Smooth muscle cell (in vitro differentiated cells): ENCODE measurements around the gene SVIL. TPM values are rescaled to one million over a fixed set of nuclear protein-coding genes. Genes with fewer than 3 reads are reported as not detected.

Experiments used
- DNase-seq: peaks from one replicate; lab custom pipeline; 2025; ENCODE audit not compliant: unreplicated experiment; lab: John Stamatoyannopoulos, UW
- H2AFZ ChIP-seq: fragments of 200-600 bp; sonication (generic); 2 replicates; pipeline ENCODE4 v1.6.0; 2016; ENCODE audit warnings: antibody characterized with exemption, low read depth, mild to moderate bottlenecking
- H3F3A ChIP-seq: fragments of 200-600 bp; sonication (generic); 2 replicates; pipeline ENCODE4 v1.6.0; 2017; ENCODE audit warnings: antibody characterized with exemption, low read depth
- H3K27ac ChIP-seq: fragments of 200-600 bp; sonication (generic); 2 replicates; pipeline ENCODE4 v1.5.1; 2016; ENCODE audit warnings: low read depth, mild to moderate bottlenecking
- H3K27me3 ChIP-seq: fragments of 200-600 bp; sonication (generic); 2 replicates; pipeline ENCODE4 v1.6.1; 2016; ENCODE audit warnings: low read depth, mild to moderate bottlenecking
- H3K36me3 ChIP-seq: fragments of 200-600 bp; sonication (generic); 2 replicates; pipeline ENCODE4 v1.5.1; 2016; ENCODE audit warnings: low read depth
- H3K4me1 ChIP-seq: fragments of 200-600 bp; sonication (generic); 2 replicates; pipeline ENCODE4 v1.5.1; 2016; ENCODE audit warnings: low read depth
- H3K4me2 ChIP-seq: fragments of 200-600 bp; sonication (generic); 2 replicates; pipeline ENCODE4 v1.6.0; 2016; ENCODE audit warnings: mild to moderate bottlenecking
- H3K4me3 ChIP-seq: fragments of 200-600 bp; sonication (generic); 2 replicates; pipeline ENCODE4 v1.5.1; 2016; ENCODE audit warnings: mild to moderate bottlenecking
- H3K79me2 ChIP-seq: fragments of 200-600 bp; sonication (generic); 2 replicates; pipeline ENCODE4 v1.6.0; 2016; ENCODE audit warnings: low read depth, mild to moderate bottlenecking
- H3K9ac ChIP-seq: fragments of 200-600 bp; sonication (generic); 2 replicates; pipeline ENCODE4 v1.6.0; 2016; ENCODE audit warnings: low read depth
- H3K9me3 ChIP-seq: fragments of 200-600 bp; sonication (generic); replicated peaks from 2 replicates; pipeline ENCODE4 v1.5.1; 2016; ENCODE audit warnings: low read depth
- H4K20me1 ChIP-seq: fragments of 200-600 bp; sonication (generic); 2 replicates; pipeline ENCODE4 v1.6.0; 2016; ENCODE audit warnings: low read depth
- CTCF ChIP-seq: fragments of 200-600 bp; sonication (generic); IDR thresholded peaks from 2 replicates; pipeline ENCODE4 v1.5.1; 2017; ENCODE audit warnings: borderline replicate concordance, mild to moderate bottlenecking, antibody characterized with exemption; ENCODE audit not compliant: insufficient read depth, poor library complexity, severe bottlenecking
- WGBS: methylation state at CpG from one replicate; pipeline ENCODE4 v1.1.7; 2016; ENCODE audit warnings: low lambda C conversion rate; 5-methylcytosine and 5-hydroxymethylcytosine counted together
- polyA plus RNA-seq: library from polyadenylated mRNA; unstranded; fragments of >200 nt; fragmentation: Nextera tagmentation; extraction: Ambion mirVana; gene quantifications from 2 replicates; pipeline ENCODE4 v1.2.1, GENCODE V29; 2016
- total RNA-seq: library from RNA; depleted of rRNA; stranded (reverse); fragments of >200 nt; gene quantifications from 2 replicates; pipeline ENCODE4 v1.2.3, GENCODE V29; 2014

SVIL gene
- total and polyA plus RNA-seq, 2 experiments from 2014 or later, result 32.5 to 33.0 TPM

- H3K4me1 ChIP-seq, result no peaks in the 10 kb centered on the region
- TF ChIP-seq CTCF, result no peak
- H3K79me2 ChIP-seq, result no peaks in the 10 kb centered on the region
- no peaks in the 10 kb centered on the region for H3K9me3 ChIP-seq
- H3K9ac ChIP-seq, result no peak overlapping the region
- no peaks in the 10 kb centered on the region for H3K27me3 ChIP-seq
- no peaks in the 10 kb centered on the region for H4K20me1 ChIP-seq
- 87% methylated on average over 5 of the region's 5 CpGs for WGBS
- no peaks in the 10 kb centered on the region for H3K36me3 ChIP-seq
- DNase-seq, result no peak
- H2AFZ ChIP-seq, result no peak overlapping the region
- peaks cover 7% of the 10 kb centered on the region for H3F3A ChIP-seq
- H3K4me2 ChIP-seq, result no peak overlapping the region
- peak overlapping the region; percentile 39 for H3K27ac ChIP-seq
- H3K4me3 ChIP-seq, result no peak overlapping the region
These were observed 162.3 kb downstream of the SVIL start for GRCh38 chr10:29472301-29473086.

- Histone ChIP-seq H3K9me3 (no peaks in the 10 kb centered on the region), H3K4me2 (peak overlapping the region; percentile 54), H3K27ac (peak overlapping the region; percentile 65), H3K4me1 (no peaks in the 10 kb centered on the region), H2AFZ (no peak overlapping the region), H3K9ac (peak overlapping the region; percentile 17), H4K20me1 (no peaks in the 10 kb centered on the region), H3K4me3 (no peak overlapping the region), H3K36me3 (no peaks in the 10 kb centered on the region), H3F3A (peaks cover 7% of the 10 kb centered on the region), H3K79me2 (no peaks in the 10 kb centered on the region), H3K27me3 (no peaks in the 10 kb centered on the region)
- DNase-seq, result no peak
- 7% methylated on average over 1 of the region's 1 CpG for WGBS
- no peak for TF ChIP-seq CTCF
These were observed 163.3 kb downstream of the SVIL start for GRCh38 chr10:29471544-29471859.

GRCh38 chr10:29470843-29471543, 163.8 kb downstream of the SVIL start:
- WGBS, result 58% methylated on average over 14 of the region's 14 CpGs

More at GRCh38 chr10:29470843-29471543, 163.8 kb downstream of the SVIL start:
- peak overlapping the region; percentile 17 for H3K9ac ChIP-seq
- H3F3A ChIP-seq, result peaks cover 7% of the 10 kb centered on the region
- H3K4me3 ChIP-seq, result no peak overlapping the region
- peak overlapping the region; percentile 54 for H3K4me2 ChIP-seq
- no peaks in the 10 kb centered on the region for H4K20me1 ChIP-seq
- no peak for DNase-seq
- H3K79me2 ChIP-seq, result no peaks in the 10 kb centered on the region
- peak overlapping the region; percentile 65 for H3K27ac ChIP-seq
- no peaks in the 10 kb centered on the region for H3K9me3 ChIP-seq
- H2AFZ ChIP-seq, result no peak overlapping the region
- no peaks in the 10 kb centered on the region for H3K27me3 ChIP-seq
- no peak for TF ChIP-seq CTCF
- H3K36me3 ChIP-seq, result no peaks in the 10 kb centered on the region
- H3K4me1 ChIP-seq, result no peaks in the 10 kb centered on the region
